Lung (tissue), 12 donors: ENCODE data around the gene SLC44A5. TPM values are rescaled to one million over a fixed set of nuclear protein-coding genes. Genes with fewer than 3 reads are reported as not detected.

ENCODE experiments used
- ATAC-seq: fragments of 200-7000 bp; cut with Tn5 transposase; one replicate; pipeline ENCODE4 v1.9.1; 2020; ENCODE audit warnings: moderate number of reproducible peaks; ENCODE audit not compliant: insufficient read depth, low FRiP score
- DNase-seq, 3 donors: peaks; one replicate each; pipeline ENCODE4 v3.0.0-alpha.2; 2013 to 2017
- H3K27ac ChIP-seq, 2 donors: one replicate each; pipeline ENCODE4 v1.5.1; 2013; ENCODE audit warnings: mild to moderate bottlenecking in 2 of 2, moderate library complexity in 2 of 2, control low read depth in 1 of 2, inconsistent platforms in 1 of 2, low read depth in 1 of 2, low read length in 1 of 2
- H3K27me3 ChIP-seq, 3 donors: one replicate each; pipeline ENCODE4 v1.5.1; 2013; ENCODE audit warnings: low read length in 2 of 3; ENCODE audit not compliant: control insufficient read depth in 3 of 3, insufficient read depth in 3 of 3
- H3K36me3 ChIP-seq, 4 donors: one replicate each; pipeline ENCODE4 v1.5.1; 2013; ENCODE audit warnings: low read length in 4 of 4, mild to moderate bottlenecking in 1 of 4, moderate library complexity in 1 of 4; ENCODE audit not compliant: control insufficient read depth in 4 of 4, insufficient read depth in 4 of 4
- H3K4me1 ChIP-seq, 5 donors: one replicate each; pipeline ENCODE4 v1.5.1; 2013; ENCODE audit warnings: low read length in 5 of 5, mild to moderate bottlenecking in 2 of 5, moderate library complexity in 1 of 5; ENCODE audit not compliant: control insufficient read depth in 5 of 5, insufficient read depth in 5 of 5
- H3K4me3 ChIP-seq: one replicate; pipeline ENCODE4 v1.5.1; 2013; ENCODE audit warnings: mild to moderate bottlenecking, control low read depth, moderate library complexity
- H3K9ac ChIP-seq, 2 donors: one replicate each; pipeline ENCODE4 v1.5.1; 2013; ENCODE audit warnings: low read length in 2 of 2, control low read depth in 1 of 2; ENCODE audit not compliant: insufficient read depth in 1 of 2
- H3K9me3 ChIP-seq, 4 donors: one replicate each; pipeline ENCODE4 v1.5.1; 2013; ENCODE audit warnings: low read length in 3 of 4, mild to moderate bottlenecking in 1 of 4, moderate library complexity in 1 of 4; ENCODE audit not compliant: control insufficient read depth in 4 of 4, insufficient read depth in 3 of 4
- CTCF ChIP-seq: IDR thresholded peaks from 2 replicates; pipeline ENCODE4 v1.5.1; 2012; ENCODE audit warnings: mild to moderate bottlenecking; ENCODE audit errors: control extremely low read depth, extremely low read depth
- WGBS, 2 donors: extraction: QIAGEN DNeasy Blood & Tissue Kit; methylation state at CpG; one replicate each; pipeline ENCODE4 v1.1.7; 2013; 5-methylcytosine and 5-hydroxymethylcytosine counted together
- polyA plus RNA-seq, 2 donors: library from polyadenylated mRNA; stranded (reverse); fragments of 200-250 nt; gene quantifications; one replicate each; pipeline ENCODE4 v1.2.1, GENCODE V29; 2013
- total RNA-seq, 2 donors: library from RNA; depleted of rRNA in 1 of 2; stranded (reverse); fragments of >200 nt in 1 of 2; gene quantifications; one replicate each; pipeline ENCODE4 v1.2.1, GENCODE V29; 2014 to 2021
- donor health status: control.
- donor health status: control.
- donor health status: Bipolar disorder and iron deficiency.
- donor health status: healthy.
- donor health status: DM: yes; HTN: yes; CAD: no.

SLC44A5 gene
- total and polyA plus RNA-seq, 4 donors: 0.10 to 1.6 (median 0.43) TPM

- DNase-seq (no peak), ATAC-seq (no peak)
- Histone ChIP-seq H3K9me3 (no peaks in the 10 kb centered on the region), H3K4me1 (no peaks in the 10 kb centered on the region), H3K9ac (no peak overlapping the region), H3K4me3 (no peak overlapping the region), H3K27me3 (no peaks in the 10 kb centered on the region), H3K36me3 (no peaks in the 10 kb centered on the region), H3K27ac (no peak overlapping the region)
- TF ChIP-seq CTCF: no peak
- WGBS, 2 donors: 71 to 82% methylated on average over 7 of the region's 7 CpGs
These were observed 107.5 kb downstream of the SLC44A5 start for GRCh38 chr1:75503221-75503974.

DNA sequence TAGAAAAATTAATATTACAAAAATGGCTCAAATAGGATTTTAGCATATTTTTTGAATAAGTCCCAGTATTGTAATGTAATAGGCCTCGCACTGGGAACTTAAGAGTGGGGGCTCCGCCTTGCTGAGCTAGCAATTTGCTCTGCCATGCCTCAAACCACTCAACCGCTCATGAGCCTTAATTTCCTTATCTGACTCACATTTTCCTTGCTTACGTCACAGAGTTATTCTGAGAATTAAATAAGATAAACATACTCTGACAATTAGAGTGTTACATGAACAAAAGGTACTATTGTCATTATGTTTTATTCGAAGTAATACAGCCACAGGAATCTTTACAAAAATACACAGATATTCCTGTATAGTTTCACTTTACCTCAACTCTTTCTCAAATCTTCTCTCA is 108.1 kb downstream of the SLC44A5 start:
- no peak for ATAC-seq
- no peaks in the 10 kb centered on the region for H3K36me3 ChIP-seq
- 65 to 77% methylated on average over 5 of the region's 5 CpGs for WGBS, 2 donors
- H3K27ac ChIP-seq: no peak overlapping the region
- H3K4me3 ChIP-seq: no peak overlapping the region
- no peaks in the 10 kb centered on the region for H3K27me3 ChIP-seq
- H3K4me1 ChIP-seq: no peaks in the 10 kb centered on the region
- H3K9ac ChIP-seq: no peak overlapping the region
- DNase-seq: peak in 2 of 3 donors; percentile 2
- no peak for TF ChIP-seq CTCF
- no peaks in the 10 kb centered on the region for H3K9me3 ChIP-seq

- no peaks in the 10 kb centered on the region for H3K36me3 ChIP-seq
- H3K9me3 ChIP-seq: no peaks in the 10 kb centered on the region
- no peak overlapping the region for H3K4me3 ChIP-seq
- no peak for ATAC-seq
- no peak overlapping the region for H3K27ac ChIP-seq
- H3K4me1 ChIP-seq: no peaks in the 10 kb centered on the region
- H3K9ac ChIP-seq: no peak overlapping the region
- WGBS, 2 donors: 73 to 90% methylated on average over 5 of the region's 5 CpGs
- no peaks in the 10 kb centered on the region for H3K27me3 ChIP-seq
- DNase-seq: no peak
- no peak for TF ChIP-seq CTCF
These were observed 109.2 kb downstream of the SLC44A5 start for GRCh38 chr1:75501577-75502295.
